Suprapubic skin (tissue), 4 donors: ENCODE measurements around the gene CAMK4.

Experiments
- CTCF ChIP-seq, 2 donors: fragments of 200-600 bp in 1 of 2; fragments of 450-650 bp in 1 of 2; sonication (generic) in 1 of 2; IDR thresholded peaks; one replicate each; pipeline ENCODE4 v1.5.1; 2016 to 2019; ENCODE audit warnings: antibody characterized with exemption in 2 of 2, mild to moderate bottlenecking in 1 of 2, moderate library complexity in 1 of 2
- EP300 ChIP-seq: sonication (generic); formaldehyde crosslinking; IDR thresholded peaks from one replicate; pipeline ENCODE4 v1.6.1; 2017; ENCODE audit warnings: antibody characterized with exemption
- POLR2A ChIP-seq, 2 donors: fragments of 450-650 bp; IDR thresholded peaks; one replicate each; pipeline ENCODE4 v1.6.1; 2017; ENCODE audit warnings: antibody characterized with exemption in 2 of 2, mild to moderate bottlenecking in 2 of 2, moderate library complexity in 2 of 2
- POLR2AphosphoS5 ChIP-seq, 3 donors: sonication (generic); formaldehyde crosslinking; IDR thresholded peaks; one replicate each; pipeline ENCODE4 v1.6.1; 2017; ENCODE audit warnings: antibody characterized with exemption in 3 of 3

DNA sequence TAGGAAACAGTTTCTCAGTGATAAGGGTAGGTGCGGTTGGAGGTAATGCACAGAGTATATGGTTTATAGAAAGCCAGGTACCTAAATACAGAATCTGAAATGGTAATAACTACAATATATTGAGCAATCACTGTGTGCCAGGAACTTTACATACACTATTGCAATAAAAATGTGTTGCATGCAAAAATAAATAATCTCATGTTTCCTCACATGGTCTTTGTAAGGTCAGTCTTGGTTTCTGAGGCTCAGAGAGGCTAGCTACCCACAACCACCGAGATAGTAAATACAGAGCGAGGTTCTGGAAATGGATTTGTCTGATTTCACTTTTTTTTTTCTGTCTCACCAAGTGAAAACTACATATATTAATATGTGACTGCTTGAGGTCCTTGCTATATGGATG, 128.9 kb downstream of the CAMK4 start:
- TF ChIP-seq CTCF (IDR thresholded peaks at IDR 0.05): no peak
- TF ChIP-seq EP300: no peak
- TF ChIP-seq POLR2A (IDR thresholded peaks at IDR 0.05): no peak
- TF ChIP-seq POLR2AphosphoS5 (IDR thresholded peaks at IDR 0.05): no peak
